Measurements from ENCODE around the gene NECAB2.

The NECAB2 gene

GRCh38 chr16:84029297-84030047, 61.4 kb downstream of the NECAB2 start:
- DNase-seq = no peak

- DNase-seq = no peak
These were observed 63.5 kb downstream of the NECAB2 start for GRCh38 chr16:84031556-84031955.

GRCh38 chr16:84032458-84033178, 64.6 kb downstream of the NECAB2 start:
- DNase-seq = no peak

GRCh38 chr16:84033251-84034195, 65.5 kb downstream of the NECAB2 start:
- DNase-seq = no peak

- DNase-seq = no peak
These were observed 66.5 kb downstream of the NECAB2 start for GRCh38 chr16:84034516-84034915.

GRCh38 chr16:84036131-84036530, 68.1 kb downstream of the NECAB2 start:
- no peak for DNase-seq

- DNase-seq = no peak
These were observed 69.0 kb downstream of the NECAB2 start for GRCh38 chr16:84036982-84037425.

GRCh38 chr16:84038469-84038868, 70.4 kb downstream of the NECAB2 start:
- DNase-seq = no peak

GRCh38 chr16:84039696-84040095, 71.7 kb downstream of the NECAB2 start:
- no peak for DNase-seq

- DNase-seq = no peak
These were observed 72.3 kb downstream of the NECAB2 start for GRCh38 chr16:84040226-84040822.

- DNase-seq = no peak
These were observed 73.1 kb downstream of the NECAB2 start for GRCh38 chr16:84040823-84041820.

- DNase-seq = no peak
These were observed 73.8 kb downstream of the NECAB2 start for GRCh38 chr16:84041881-84042280.

GRCh38 chr16:84042308-84042878, 74.3 kb downstream of the NECAB2 start, which contains the start of gene SLC38A8:
SLC38A8 (minus strand) TSS chr16:84042795; CDS start chr16:84042157, 638 bp downstream.
- no peak for DNase-seq

- DNase-seq = peak; percentile 66
These were observed 74.9 kb downstream of the NECAB2 start for GRCh38 chr16:84042879-84043485.

- peak; percentile 96 for DNase-seq
These were observed 75.6 kb downstream of the NECAB2 start for GRCh38 chr16:84043486-84044117.

- DNase-seq = peak; percentile 81
These were observed 76.1 kb downstream of the NECAB2 start for GRCh38 chr16:84044118-84044488.

- no peak for DNase-seq
These were observed 77.2 kb downstream of the NECAB2 start for GRCh38 chr16:84045001-84045817.

GRCh38 chr16:84045818-84046470, 77.9 kb downstream of the NECAB2 start:
- no peak for DNase-seq

- DNase-seq = no peak
These were observed 79.2 kb downstream of the NECAB2 start for GRCh38 chr16:84047206-84047605.

Data from OCI-M1 (cell line).